HG03159 (cell line): ENCODE results near the gene COG5.
"Not testable (repeated sequence)": the region's sequence is repeated elsewhere in the genome, so short reads cannot be mapped to it uniquely, and the experiment has no call there.

Experiments
- ATAC-seq: cut with Tn5 transposase; IDR thresholded peaks from one replicate; pipeline ENCODE4 v1.9.1; 2021; ENCODE audit warnings: mild to moderate bottlenecking, moderate library complexity; ENCODE audit not compliant: unreplicated experiment

Gene COG5

DNA sequence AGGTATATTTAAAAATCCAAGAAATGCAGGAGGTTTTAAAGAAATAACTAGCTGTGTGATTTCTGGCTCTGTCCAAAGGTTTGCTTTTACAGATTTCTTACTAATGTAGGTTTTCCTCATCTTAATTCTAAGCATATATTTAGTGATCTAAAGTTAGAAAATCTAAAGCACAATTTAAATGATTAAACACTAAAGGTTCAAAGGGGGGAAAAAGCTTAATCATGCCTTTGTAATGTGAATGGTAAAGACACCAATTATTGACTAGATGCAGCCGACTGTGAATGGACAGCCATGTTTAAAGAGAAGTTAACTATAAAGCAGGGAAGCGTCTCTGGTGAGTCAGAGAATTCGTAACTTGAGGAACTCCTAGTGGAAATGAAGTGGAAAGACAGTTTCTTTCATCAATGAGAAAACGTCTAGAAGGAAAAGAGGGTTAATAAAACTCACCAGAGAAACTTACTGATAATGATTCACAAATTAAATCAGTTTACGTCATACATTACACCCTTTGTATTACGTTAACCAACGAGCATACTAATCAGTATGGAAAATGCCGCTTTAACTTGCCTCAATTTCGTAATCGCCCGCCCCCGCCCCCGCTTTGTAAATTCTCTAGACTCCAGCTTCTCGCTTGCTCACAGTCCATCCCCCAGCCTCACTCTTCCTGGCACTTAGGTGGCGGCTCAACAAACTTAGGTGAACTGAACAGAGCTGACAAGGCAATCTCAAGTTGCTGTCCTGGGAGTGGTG, 396.1 kb downstream of the COG5 start:
- ATAC-seq = no peak

DNA sequence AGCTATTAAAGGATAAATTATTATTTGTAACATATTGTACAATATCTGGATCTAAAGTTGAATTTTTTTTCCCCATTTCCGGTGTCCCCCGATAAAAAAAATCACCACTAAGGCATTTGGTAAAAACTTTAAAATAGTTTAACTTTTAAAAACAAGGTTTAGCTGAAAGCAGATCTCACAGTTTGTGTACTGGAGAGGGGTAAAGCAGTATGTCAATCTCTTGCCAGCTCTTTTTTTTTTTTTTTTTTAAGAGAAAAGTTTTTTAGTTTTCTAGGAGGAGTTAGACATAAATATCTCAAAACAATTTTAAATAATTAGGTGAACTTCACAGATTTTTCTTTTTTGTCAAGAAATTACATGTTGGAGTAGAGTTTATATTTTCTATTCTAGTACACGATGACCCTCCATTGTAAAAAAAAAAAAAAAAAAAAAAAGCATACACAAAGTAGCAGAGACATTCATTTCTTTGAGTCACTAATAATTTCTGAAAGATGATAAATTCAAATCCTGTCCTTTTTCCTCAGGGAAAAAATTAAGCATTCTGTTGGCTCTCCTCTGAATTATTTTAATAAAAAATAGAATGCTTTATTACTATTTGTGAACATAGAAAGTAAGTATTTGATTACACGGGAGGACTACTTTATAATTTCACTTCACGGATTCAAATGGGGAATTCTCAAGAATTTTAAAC, 396.8 kb downstream of the COG5 start:
- ATAC-seq = no peak

DNA sequence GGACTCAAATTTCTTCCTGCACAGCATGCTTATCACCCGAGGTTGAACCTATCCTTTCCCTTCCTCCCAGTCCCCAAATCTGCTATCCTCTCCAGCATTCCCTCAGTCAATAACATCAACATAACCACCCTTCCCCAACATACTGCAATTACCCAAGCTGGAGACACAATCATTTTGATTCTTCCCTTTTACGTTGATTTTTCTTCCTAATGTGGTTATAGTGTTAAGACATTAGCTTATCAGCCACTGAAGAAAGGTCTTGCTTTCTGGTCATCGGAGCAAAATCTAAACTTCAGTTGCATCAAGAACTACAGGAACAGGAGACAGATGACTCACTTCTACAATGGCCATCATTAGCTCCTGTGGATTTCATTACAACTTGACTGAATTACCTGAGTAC, 398.4 kb downstream of the COG5 start:
- no peak for ATAC-seq

DNA sequence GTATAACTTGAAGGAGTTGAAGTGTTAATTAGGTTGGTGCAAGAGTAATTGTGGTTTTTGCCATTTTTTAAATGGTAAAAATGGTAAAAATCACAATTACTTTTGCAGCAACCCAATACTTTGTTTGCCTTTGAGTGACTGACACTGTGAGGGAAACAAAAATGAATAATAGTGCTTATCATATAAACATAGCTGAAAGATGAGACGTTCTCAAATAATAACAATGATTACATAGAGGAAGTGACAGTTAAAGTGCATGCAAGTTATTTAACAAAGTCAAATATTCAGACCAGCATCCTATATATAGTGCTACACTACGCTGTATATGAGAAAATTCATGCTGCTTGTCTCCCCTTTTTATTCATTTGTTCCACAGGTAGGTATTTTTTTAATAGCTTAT, 399.6 kb downstream of the COG5 start:
- ATAC-seq = no peak

DNA sequence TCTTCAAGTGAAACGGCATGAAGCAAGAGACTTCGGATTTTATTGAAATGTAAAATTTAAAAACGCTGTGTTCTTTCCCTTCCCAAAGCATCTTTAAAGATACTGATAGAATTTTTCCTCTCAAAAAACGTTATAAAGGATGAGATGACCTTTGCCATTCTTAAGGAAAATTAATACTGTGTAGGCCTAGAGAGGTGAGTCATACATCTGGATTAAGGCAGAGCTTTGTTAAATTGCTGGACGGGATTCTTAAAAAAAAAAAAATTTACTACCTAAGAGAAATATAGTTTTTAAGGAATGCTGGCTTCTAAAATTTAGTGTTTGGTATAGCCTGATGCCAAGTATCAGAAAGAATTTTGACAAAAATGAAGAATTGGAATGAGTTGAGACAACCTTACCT, 401.2 kb downstream of the COG5 start:
- ATAC-seq = no peak

DNA sequence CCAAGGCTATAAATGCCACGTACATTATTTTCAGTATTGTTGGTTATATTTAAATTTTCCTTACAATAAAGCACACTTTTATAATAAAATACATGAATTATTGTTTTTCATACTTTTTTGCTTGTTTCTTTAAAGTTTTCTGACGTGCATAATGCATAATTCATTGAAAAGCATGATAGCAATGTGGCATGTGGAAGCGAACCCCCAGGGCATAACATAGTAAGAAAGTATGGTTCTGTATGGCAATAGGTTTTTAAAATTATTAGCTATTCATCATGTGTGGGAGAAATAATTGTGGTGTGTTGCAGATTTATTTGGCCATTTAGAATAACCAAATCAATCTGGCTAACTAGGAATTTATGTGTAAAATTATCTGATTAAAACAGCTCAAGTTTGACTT, 402.3 kb downstream of the COG5 start:
- ATAC-seq = no peak

DNA sequence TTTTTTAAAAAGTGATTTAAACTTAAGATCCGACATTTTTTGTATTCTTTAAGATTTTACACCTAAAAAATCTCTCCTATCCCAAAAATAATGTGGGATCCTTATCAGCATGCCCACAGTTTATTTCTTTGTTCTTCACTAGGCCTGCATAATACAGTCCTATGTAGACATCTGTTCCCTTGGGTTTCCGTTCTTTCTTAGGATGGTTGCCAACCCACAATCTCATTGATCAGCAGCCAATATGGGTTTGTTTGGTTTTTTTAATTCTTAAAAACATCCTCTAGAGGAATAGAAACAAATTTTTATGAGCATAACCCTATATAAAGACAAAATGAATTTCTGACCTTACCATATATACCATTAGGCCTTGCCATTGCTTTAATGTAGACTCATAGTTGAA, 403.3 kb downstream of the COG5 start:
- ATAC-seq = no peak

DNA sequence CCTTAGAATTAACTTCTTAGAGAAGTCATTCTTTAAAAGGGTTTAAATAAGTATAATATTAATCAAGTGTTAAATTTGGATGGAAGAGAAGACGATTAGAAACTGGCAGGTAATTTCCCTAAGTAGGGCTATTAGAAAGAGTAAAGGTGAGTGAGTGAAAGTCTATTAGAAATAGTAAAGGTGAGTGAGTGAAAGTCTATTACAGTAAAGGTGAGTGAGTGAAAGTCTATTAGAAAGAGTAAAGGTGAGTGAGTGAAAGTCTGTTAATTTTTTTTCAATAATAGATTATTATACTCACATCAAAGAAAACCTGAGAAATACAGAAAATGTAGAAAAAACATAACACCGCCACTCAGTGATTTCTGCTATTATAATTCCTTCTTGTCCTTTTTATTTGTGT, 405.7 kb downstream of the COG5 start:
- ATAC-seq = no peak

DNA sequence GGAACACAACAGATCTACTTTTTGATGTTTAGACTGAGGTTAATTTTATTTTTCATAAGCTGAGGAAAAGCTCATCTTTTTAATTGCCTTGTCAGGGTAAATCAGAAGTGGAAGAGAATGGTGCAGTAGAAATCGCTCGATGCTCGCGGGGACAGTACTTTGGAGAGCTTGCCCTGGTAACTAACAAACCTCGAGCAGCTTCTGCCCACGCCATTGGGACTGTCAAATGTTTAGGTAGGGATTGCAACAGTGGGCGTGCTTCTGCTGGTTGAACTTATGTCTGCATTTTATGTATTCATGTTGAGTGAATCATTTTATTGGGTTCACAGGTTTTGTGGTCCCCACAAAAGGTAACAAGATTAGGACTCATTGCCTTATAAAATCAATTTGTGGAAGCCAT, 406.6 kb downstream of the COG5 start:
- ATAC-seq = no peak

DNA sequence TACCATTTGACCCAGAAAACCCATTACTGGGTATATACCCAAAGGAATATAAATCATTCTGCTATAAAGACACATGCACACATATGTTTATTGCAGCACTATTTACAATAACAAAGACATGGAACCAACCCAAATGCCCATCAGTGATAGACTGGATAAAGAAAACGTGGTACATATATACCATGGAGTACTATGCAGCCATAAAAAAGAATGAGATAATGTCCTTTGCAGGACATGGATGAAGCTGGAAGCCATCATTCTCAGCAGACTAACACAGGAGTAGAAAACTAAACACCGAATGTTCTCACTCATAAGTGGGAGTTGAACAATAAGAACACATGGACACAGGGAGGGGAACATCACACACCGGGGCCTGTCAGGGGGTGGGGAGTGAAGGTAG, 408.0 kb downstream of the COG5 start:
- ATAC-seq = not testable (repeated sequence)

DNA sequence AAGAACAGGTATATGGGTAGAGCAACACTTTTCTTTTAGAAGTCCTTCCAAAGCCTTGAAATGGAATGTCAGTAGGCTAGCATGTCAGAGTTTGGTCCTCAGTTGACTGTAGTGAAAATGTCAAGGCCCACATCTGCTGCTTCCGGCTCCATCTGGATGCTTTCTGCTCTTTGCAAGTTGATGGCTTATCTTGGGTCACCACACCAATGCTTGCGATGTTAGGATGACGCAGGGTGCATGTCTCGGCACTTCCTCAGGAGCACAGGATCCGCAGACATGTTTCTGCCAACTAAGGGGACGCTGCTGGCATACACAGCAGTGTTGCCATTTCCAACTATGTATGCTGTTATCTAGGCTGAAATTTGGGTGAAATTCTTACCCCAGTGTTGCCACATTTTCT, 408.9 kb downstream of the COG5 start:
- ATAC-seq = no peak

DNA sequence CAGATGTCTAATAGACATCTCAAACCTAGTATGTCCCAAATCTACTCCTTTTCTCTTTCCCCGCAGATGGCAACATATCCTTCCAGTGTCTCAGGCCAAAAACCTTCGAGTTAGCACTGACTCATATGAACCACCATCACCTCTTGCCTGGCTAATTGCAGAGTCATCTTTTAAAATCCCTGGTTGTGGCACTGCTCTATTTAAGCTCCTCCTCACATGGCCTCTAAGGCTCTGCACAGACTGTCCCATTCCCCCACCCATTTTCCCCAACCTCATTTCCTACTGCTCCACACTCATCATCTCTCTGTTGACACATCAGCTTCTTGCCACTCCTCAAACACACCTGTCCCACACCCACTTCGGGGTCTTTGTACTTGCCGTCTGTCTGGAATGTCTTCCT, 411.7 kb downstream of the COG5 start:
- ATAC-seq = no peak
